WTC11 (cell line): ENCODE data around the gene CACNG4.

Source experiments
- CREB1 ChIP-seq: sonication (generic); formaldehyde crosslinking; IDR thresholded peaks from 2 replicates; pipeline ENCODE4 v1.8.0; 2023; ENCODE audit warnings: mild to moderate bottlenecking, missing genetic modification reagents
- ELF4 ChIP-seq: sonication (generic); formaldehyde crosslinking; IDR thresholded peaks from 2 replicates; pipeline ENCODE4 v1.8.1; 2022; ENCODE audit warnings: low read depth, mild to moderate bottlenecking, moderate library complexity, missing genetic modification reagents
- NR1H2 ChIP-seq: sonication (generic); formaldehyde crosslinking; IDR thresholded peaks from 2 replicates; pipeline ENCODE4 v1.9.0; 2021; ENCODE audit warnings: mild to moderate bottlenecking, moderate library complexity, missing genetic modification reagents
- SMAD3 ChIP-seq: sonication (generic); formaldehyde crosslinking; IDR thresholded peaks from 2 replicates; pipeline ENCODE4 v1.8.0; 2022; ENCODE audit warnings: missing genetic modification reagents, mild to moderate bottlenecking, borderline replicate concordance
- SP1 ChIP-seq: sonication (generic); formaldehyde crosslinking; conservative IDR thresholded peaks from 2 replicates; pipeline ENCODE4 v1.8.1; 2022; ENCODE audit warnings: missing genetic modification reagents
- TF ChIP-seq, protein P1 (sequence below): sonication (generic); formaldehyde crosslinking; IDR thresholded peaks from 2 replicates; pipeline ENCODE4 v1.8.1; 2022; ENCODE audit warnings: missing genetic modification reagents, borderline replicate concordance
- TF ChIP-seq, protein P2 (sequence below): sonication (generic); formaldehyde crosslinking; IDR thresholded peaks from 2 replicates; pipeline ENCODE4 v1.8.1; 2022; ENCODE audit warnings: low read depth, mild to moderate bottlenecking, moderate library complexity, missing genetic modification reagents, borderline replicate concordance
- TF ChIP-seq, protein P3 (sequence below): sonication (generic); formaldehyde crosslinking; conservative IDR thresholded peaks from 2 replicates; pipeline ENCODE4 v1.8.1; 2022; ENCODE audit warnings: mild to moderate bottlenecking, missing genetic modification reagents
- TF ChIP-seq, protein P4 (sequence below): sonication (generic); formaldehyde crosslinking; IDR thresholded peaks from 2 replicates; pipeline ENCODE4 v1.8.0; 2022; ENCODE audit warnings: mild to moderate bottlenecking, missing genetic modification reagents
- TF ChIP-seq, protein P5 (sequence below): fragments of 200-600 bp; IDR thresholded peaks from 2 replicates; pipeline ENCODE4 v1.8.0; 2022; ENCODE audit warnings: antibody characterized with exemption

DNA sequence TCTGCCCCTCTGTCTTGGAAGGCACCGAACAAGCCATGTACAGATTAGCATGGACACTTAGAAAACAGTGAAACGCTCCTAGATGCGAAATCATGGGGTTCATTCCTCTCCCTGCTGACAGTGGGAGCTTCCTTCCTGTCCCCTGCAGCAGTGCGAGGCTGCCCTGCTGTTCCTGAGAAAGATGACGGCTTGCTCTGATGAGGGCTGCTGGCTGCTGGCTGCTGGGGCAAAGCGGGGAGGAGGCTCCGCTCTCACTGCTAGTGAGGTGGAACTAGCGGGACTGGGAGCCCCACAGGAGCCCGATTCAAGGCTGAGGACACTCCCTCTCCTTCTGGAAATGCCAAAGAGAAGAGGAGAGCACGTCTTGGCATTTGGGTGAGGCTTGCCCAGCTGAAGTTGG lies 25.9 kb upstream of the CACNG4 start:
- TF ChIP-seq NR1H2 (CRISPR knock-in tag) (no peak), CREB1 (CRISPR knock-in tag) (no peak), ELF4 (no peak), SMAD3 (no peak), SP1 (CRISPR knock-in tag) (no peak)
- TF ChIP-seq, protein P1, sequence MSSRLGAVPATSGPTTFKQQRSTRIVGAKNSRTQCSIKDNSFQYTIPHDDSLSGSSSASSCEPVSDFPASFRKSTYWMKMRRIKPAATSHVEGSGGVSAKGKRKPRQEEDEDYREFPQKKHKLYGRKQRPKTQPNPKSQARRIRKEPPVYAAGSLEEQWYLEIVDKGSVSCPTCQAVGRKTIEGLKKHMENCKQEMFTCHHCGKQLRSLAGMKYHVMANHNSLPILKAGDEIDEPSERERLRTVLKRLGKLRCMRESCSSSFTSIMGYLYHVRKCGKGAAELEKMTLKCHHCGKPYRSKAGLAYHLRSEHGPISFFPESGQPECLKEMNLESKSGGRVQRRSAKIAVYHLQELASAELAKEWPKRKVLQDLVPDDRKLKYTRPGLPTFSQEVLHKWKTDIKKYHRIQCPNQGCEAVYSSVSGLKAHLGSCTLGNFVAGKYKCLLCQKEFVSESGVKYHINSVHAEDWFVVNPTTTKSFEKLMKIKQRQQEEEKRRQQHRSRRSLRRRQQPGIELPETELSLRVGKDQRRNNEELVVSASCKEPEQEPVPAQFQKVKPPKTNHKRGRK (CRISPR knock-in tag): no peak
- TF ChIP-seq, protein P2, sequence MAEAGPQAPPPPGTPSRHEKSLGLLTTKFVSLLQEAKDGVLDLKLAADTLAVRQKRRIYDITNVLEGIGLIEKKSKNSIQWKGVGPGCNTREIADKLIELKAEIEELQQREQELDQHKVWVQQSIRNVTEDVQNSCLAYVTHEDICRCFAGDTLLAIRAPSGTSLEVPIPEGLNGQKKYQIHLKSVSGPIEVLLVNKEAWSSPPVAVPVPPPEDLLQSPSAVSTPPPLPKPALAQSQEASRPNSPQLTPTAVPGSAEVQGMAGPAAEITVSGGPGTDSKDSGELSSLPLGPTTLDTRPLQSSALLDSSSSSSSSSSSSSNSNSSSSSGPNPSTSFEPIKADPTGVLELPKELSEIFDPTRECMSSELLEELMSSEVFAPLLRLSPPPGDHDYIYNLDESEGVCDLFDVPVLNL: no peak
- TF ChIP-seq, protein P3, sequence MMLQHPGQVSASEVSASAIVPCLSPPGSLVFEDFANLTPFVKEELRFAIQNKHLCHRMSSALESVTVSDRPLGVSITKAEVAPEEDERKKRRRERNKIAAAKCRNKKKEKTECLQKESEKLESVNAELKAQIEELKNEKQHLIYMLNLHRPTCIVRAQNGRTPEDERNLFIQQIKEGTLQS (CRISPR knock-in tag): no peak
- TF ChIP-seq, protein P4, sequence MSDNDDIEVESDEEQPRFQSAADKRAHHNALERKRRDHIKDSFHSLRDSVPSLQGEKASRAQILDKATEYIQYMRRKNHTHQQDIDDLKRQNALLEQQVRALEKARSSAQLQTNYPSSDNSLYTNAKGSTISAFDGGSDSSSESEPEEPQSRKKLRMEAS (CRISPR knock-in tag): no peak
- TF ChIP-seq, protein P5, sequence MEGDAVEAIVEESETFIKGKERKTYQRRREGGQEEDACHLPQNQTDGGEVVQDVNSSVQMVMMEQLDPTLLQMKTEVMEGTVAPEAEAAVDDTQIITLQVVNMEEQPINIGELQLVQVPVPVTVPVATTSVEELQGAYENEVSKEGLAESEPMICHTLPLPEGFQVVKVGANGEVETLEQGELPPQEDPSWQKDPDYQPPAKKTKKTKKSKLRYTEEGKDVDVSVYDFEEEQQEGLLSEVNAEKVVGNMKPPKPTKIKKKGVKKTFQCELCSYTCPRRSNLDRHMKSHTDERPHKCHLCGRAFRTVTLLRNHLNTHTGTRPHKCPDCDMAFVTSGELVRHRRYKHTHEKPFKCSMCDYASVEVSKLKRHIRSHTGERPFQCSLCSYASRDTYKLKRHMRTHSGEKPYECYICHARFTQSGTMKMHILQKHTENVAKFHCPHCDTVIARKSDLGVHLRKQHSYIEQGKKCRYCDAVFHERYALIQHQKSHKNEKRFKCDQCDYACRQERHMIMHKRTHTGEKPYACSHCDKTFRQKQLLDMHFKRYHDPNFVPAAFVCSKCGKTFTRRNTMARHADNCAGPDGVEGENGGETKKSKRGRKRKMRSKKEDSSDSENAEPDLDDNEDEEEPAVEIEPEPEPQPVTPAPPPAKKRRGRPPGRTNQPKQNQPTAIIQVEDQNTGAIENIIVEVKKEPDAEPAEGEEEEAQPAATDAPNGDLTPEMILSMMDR: no peak
